Measurements from ENCODE around the gene MAPKBP1. TPM values are rescaled to one million over a fixed set of nuclear protein-coding genes. Genes with fewer than 3 reads are reported as not detected.
"Not testable (repeated sequence)": the region's sequence is repeated elsewhere in the genome, so short reads cannot be mapped to it uniquely, and the experiment has no call there.

Gene MAPKBP1
- polyA plus RNA-seq, 3 donors = 0.76 to 8.6 (median 1.1) TPM

DNA sequence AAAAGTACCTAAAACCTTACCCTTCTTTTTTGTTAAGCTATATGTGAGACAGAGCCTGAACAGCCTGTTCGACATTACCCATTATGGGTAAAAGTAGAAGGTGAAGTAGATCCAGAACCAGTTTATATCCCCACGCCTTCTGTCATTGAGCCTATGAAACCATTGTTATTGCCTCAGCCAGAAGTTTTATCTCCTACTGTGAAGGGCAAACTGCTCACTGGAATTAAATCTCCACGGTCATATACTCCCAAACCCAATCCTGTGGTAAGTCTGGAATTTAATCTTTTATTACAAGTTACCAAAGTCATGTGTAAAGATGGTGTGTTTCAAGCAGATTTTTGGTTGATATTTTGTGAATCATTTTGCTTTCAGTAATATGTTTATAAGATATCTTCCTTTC is 47.1 kb upstream of the MAPKBP1 start:
- Mint-ChIP-seq H3K36me3 (peaks cover 11 to 32% of the 10 kb centered on the region in 2 donors), H3K27me3 (ENCODE audit: low read depth in 3 of 3) (no peaks in the 10 kb centered on the region), H3K4me3 (no peak overlapping the region), H3K4me1 (peaks cover 4% of the 10 kb centered on the region), H3K9me3 (no peaks in the 10 kb centered on the region), H3K27ac (no peak overlapping the region)
- Histone ChIP-seq H3K27ac (ENCODE audit: low read depth in 1 of 2, low read length in 2 of 2) (no peak overlapping the region), H3K79me2 (ENCODE audit: insufficient read depth, low read length) (peaks cover 5% of the 10 kb centered on the region), H3K4me2 (replicated peaks; ENCODE audit: extremely low read depth, low read length, poor library complexity, severe bottlenecking) (no peak overlapping the region), H4K20me1 (ENCODE audit: insufficient read depth, low read length) (no peaks in the 10 kb centered on the region), H3K4me1 (ENCODE audit: control insufficient read depth in 1 of 2, insufficient read depth in 2 of 2, low read length in 2 of 2) (peaks cover 0 to 10% of the 10 kb centered on the region in 2 donors), H3K9me3 (replicated peaks in 1 of 2; ENCODE audit: control insufficient read depth in 1 of 2, insufficient read depth in 1 of 2, low read length in 2 of 2) (no peaks in the 10 kb centered on the region), H3K27me3 (ENCODE audit: control insufficient read depth in 2 of 2, insufficient read depth in 2 of 2, low read length in 2 of 2) (no peaks in the 10 kb centered on the region), H2AFZ (ENCODE audit: insufficient read depth, low read depth, low read length, poor library complexity, severe bottlenecking) (no peak overlapping the region), H3K9ac (ENCODE audit: insufficient read depth, low read length, poor library complexity, severe bottlenecking) (no peak overlapping the region), H3K36me3 (replicated peaks in 1 of 2; ENCODE audit: control insufficient read depth in 1 of 2, insufficient read depth in 2 of 2, low read length in 2 of 2) (peaks cover 11 to 46% of the 10 kb centered on the region in 2 donors), H3K4me3 (replicated peaks in 1 of 3; ENCODE audit: low read depth in 2 of 3, low read length in 3 of 3) (no peak overlapping the region)
- no peak for TF ChIP-seq CTCF (IDR thresholded peaks at IDR 0.05)
- intact Hi-C loops (cut with micrococcal nuclease) = no loop called here
- 100% methylated on average over 1 of the region's 3 CpGs for WGBS (ENCODE audit: insufficient coverage)
- no peak for DNase-seq

DNA sequence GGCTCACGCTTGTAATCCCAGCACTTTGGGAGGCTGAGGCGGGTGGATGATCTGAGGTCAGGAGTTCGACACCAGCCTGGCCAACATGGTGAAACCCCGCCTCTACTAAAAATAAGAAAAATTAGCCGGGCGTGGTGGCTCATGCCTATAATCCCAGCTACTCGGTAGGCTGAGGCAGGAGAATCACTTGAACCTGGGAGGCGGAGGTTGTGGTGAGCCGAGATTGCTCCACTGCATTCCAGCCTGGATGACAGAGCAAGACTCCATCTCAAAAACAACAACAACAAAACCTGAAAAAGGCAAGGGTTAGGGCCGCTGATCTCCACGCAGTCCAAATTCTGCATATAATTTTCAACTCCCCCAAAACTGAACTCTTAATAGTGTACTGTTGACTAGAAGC is 46.2 kb upstream of the MAPKBP1 start:
- H3K4me2 ChIP-seq (replicated peaks; ENCODE audit: extremely low read depth, low read length, poor library complexity, severe bottlenecking); H3K9me3 ChIP-seq (replicated peaks in 1 of 2; ENCODE audit: control insufficient read depth in 1 of 2, insufficient read depth in 1 of 2, low read length in 2 of 2); H2AFZ ChIP-seq (ENCODE audit: insufficient read depth, low read depth, low read length, poor library complexity, severe bottlenecking); H3K27ac Mint-ChIP-seq; H3K79me2 ChIP-seq (ENCODE audit: insufficient read depth, low read length); H3K27me3 Mint-ChIP-seq (ENCODE audit: low read depth in 3 of 3); H3K27me3 ChIP-seq (ENCODE audit: control insufficient read depth in 2 of 2, insufficient read depth in 2 of 2, low read length in 2 of 2); H3K9ac ChIP-seq (ENCODE audit: insufficient read depth, low read length, poor library complexity, severe bottlenecking); H3K4me1 Mint-ChIP-seq; intact Hi-C loops (cut with micrococcal nuclease); DNase-seq; H3K4me3 Mint-ChIP-seq; H3K9me3 Mint-ChIP-seq; H3K4me3 ChIP-seq (replicated peaks in 1 of 3; ENCODE audit: low read depth in 2 of 3, low read length in 3 of 3); H4K20me1 ChIP-seq (ENCODE audit: insufficient read depth, low read length); H3K27ac ChIP-seq (ENCODE audit: low read depth in 1 of 2, low read length in 2 of 2): not testable (repeated sequence)
- Histone ChIP-seq H3K4me1 (ENCODE audit: control insufficient read depth in 1 of 2, insufficient read depth in 2 of 2, low read length in 2 of 2) (peaks cover 0 to 10% of the 10 kb centered on the region in 2 donors), H3K36me3 (replicated peaks in 1 of 2; ENCODE audit: control insufficient read depth in 1 of 2, insufficient read depth in 2 of 2, low read length in 2 of 2) (peaks cover 14 to 49% of the 10 kb centered on the region in 2 donors)
- WGBS (ENCODE audit: insufficient coverage) = 93% methylated on average over 3 of the region's 11 CpGs
- H3K36me3 Mint-ChIP-seq = peaks cover 12 to 37% of the 10 kb centered on the region in 2 donors

All from CD14-positive monocyte (primary cell).